M059J (cell line): ENCODE measurements around the gene B4GALT3. TPM values are rescaled to one million over a fixed set of nuclear protein-coding genes. Genes with fewer than 3 reads are reported as not detected.

Experiments used
- DNase-seq: peaks from one replicate; pipeline ENCODE4 v3.0.0-alpha.2; 2012; ENCODE audit warnings: low read depth
- total RNA-seq: library from RNA; depleted of rRNA; stranded (reverse); fragments of >200 nt; shearing (Covaris generic); gene quantifications from 2 replicates; pipeline ENCODE4 v1.2.3, GENCODE V29; 2014; rRNA removed

Gene B4GALT3
- total RNA-seq, 1 experiment from 2014 or later, result 41.8 TPM

DNA sequence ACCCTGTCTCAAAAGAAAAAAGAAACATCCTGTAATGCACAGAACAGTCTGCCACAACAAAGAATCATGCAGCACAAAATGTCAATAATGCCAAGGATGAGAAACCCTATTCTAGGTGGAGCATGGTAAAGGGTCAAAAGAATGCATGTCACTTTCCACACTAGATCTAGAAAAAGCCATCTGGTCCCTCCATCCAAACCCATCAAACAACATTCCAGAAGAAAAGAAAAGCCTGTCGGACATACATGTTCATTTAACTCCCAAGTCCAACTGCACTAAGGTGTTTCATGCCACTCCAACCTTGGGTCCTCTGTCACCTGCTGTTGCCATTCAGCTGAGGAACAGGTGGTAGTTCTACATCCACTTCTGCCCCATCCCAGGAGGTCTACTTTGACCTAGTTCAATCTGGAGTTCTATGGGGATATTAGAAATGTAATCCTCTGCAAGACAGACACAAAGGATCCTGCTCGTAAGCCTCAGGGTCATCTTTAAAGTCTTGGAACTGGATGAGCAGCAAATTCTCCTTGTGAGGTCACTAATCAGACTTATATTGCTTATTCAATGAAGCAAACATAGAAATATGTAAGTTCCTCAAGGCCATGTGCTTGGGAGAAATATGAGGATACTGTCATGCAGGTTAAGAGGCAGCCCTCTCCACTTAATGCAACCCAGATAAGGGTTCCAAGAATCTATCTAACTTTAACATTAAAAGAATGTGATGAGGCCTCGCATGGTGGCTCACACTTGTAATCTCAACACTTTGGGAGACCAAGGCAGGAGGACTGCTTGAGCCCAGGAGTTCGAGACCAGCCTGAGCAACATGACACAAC lies 48.5 kb downstream of the B4GALT3 start:
- no peak for DNase-seq

DNA sequence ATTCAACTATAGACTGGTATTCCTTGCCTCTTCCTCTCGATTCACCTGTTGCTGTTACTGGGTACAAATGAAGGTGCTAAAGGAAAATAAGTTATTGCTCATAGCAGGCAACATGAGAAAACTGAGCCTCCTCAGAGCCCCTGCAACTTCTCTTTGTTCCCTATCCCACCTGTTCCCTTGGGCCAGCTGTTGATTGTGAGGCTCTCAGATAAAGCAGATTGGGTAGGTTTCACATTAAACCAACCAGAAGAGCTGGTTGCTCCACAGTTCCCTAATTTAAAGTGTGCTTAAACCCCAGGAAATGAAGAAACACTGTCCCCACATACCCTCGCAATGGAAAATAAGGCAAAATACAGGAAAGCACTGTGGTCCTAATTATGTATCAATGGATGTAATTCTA lies 49.7 kb downstream of the B4GALT3 start:
- DNase-seq, result no peak

DNA sequence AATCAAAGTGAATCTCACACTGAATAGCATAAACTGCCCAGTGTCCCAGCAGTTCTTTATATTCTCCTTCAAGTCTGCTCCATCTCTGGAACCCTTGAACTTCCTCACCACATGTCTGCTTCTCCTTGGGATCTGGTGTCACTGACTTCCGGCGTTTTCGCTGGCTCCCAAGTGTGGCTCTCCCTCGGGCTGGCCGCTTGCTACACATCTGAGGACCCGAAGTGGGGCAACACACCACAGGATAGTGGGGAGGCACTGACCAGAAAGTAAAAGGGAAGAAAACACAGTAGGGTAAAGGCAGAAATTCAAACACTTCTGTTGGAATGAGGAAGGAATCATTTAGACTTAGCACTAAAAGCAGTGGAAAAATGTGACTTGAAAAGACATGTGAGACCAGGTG lies 54.3 kb downstream of the B4GALT3 start:
- DNase-seq, result no peak

DNA sequence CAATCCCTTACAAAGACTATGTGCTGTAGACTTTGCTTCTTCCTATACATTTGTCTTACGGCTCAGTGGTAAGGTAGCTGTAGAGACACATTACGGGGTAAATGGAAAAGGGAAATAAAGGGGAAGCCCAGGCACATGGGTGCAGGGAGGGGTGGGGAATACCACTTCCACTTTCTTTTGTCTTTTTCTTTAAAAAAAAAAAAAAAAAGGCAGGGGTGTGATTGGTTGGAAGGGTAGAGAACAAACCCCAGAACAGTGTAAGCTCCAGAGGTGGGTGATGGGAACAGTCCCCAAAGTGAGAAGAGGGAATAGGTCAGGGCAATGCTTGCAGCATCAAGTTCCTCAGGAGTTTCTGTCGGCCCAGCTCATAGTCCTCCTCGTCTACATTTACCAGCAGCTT lies 55.5 kb downstream of the B4GALT3 start:
- DNase-seq, result no peak

Other genes starting within 250 kb of the B4GALT3 start
- gene ITLN2, start 222.7 kb downstream of the B4GALT3 start, total RNA-seq, result not detected in 2 replicates
- 46.8 and 90.8 TPM in 2 replicates for gene F11R, start 156.4 kb downstream of the B4GALT3 start, total RNA-seq
- 0.27 and 0.44 TPM in 2 replicates for gene TSTD1, start 138.5 kb downstream of the B4GALT3 start, total RNA-seq
- gene USF1, start 131.5 kb downstream of the B4GALT3 start, total RNA-seq, result 82.7 and 89.0 TPM in 2 replicates
- gene ARHGAP30, start 107.6 kb downstream of the B4GALT3 start, total RNA-seq, result 0.12 TPM in 1 of 2 replicates, not detected in the other
- gene NECTIN4, start 87.9 kb downstream of the B4GALT3 start, total RNA-seq, result not detected in 2 replicates
- gene KLHDC9, start 79.1 kb downstream of the B4GALT3 start, total RNA-seq, result 3.0 and 3.9 TPM in 2 replicates
- gene PFDN2, start 59.5 kb downstream of the B4GALT3 start, total RNA-seq, result 105 and 111 TPM in 2 replicates
- 24.5 and 31.5 TPM in 2 replicates for gene NIT1, start 59.4 kb downstream of the B4GALT3 start, total RNA-seq
- gene DEDD, start 44.8 kb downstream of the B4GALT3 start, total RNA-seq, result 34.0 and 36.6 TPM in 2 replicates
- 97.0 and 125 TPM in 2 replicates for gene UFC1, start 23.5 kb downstream of the B4GALT3 start, total RNA-seq
- gene USP21, start 18.0 kb downstream of the B4GALT3 start, total RNA-seq, result 7.9 and 10.1 TPM in 2 replicates
- gene PPOX, start 11.1 kb downstream of the B4GALT3 start, total RNA-seq, result 6.2 and 7.2 TPM in 2 replicates
- gene ADAMTS4, start 21.5 kb upstream of the B4GALT3 start, total RNA-seq, result 0.39 and 0.67 TPM in 2 replicates
- gene NDUFS2, start 24.9 kb upstream of the B4GALT3 start, total RNA-seq, result 58.4 and 111 TPM in 2 replicates
- gene FCER1G, start 37.8 kb upstream of the B4GALT3 start, total RNA-seq, result not detected in 2 replicates
- not detected in 2 replicates for gene APOA2, start 46.1 kb upstream of the B4GALT3 start, total RNA-seq
- gene TOMM40L, start 48.6 kb upstream of the B4GALT3 start, total RNA-seq, result 13.5 and 14.3 TPM in 2 replicates
- gene NR1I3, start 60.7 kb upstream of the B4GALT3 start, total RNA-seq, result not detected in 2 replicates
- gene PCP4L1, start 81.2 kb upstream of the B4GALT3 start, total RNA-seq, result not detected in 2 replicates
- gene MPZ, start 132.5 kb upstream of the B4GALT3 start, total RNA-seq, result 0.62 and 0.89 TPM in 2 replicates
- 19.2 and 44.2 TPM in 2 replicates for gene SDHC, start 136.9 kb upstream of the B4GALT3 start, total RNA-seq
- gene CFAP126, start 190.4 kb upstream of the B4GALT3 start, total RNA-seq, result not detected in 2 replicates